ENCODE data around the gene SMARCD3.

Gene SMARCD3

GRCh38 chr7:151240942-151241754 is 7.3 kb downstream of the SMARCD3 start:
- H3K27ac ChIP-seq (replicated peaks): no peak overlapping the region
- DNase-seq (ENCODE audit: low read depth in 1 of 2, low spot score in 1 of 2): no peak
- no peak for TF ChIP-seq SPI1 (IDR thresholded peaks at IDR 0.05; ENCODE audit: borderline replicate concordance, low read depth)
- TF ChIP-seq REST (IDR thresholded peaks at IDR 0.05; ENCODE audit: insufficient replicate concordance, low read depth): no peak
- TF ChIP-seq POLR2AphosphoS5 (IDR thresholded peaks at IDR 0.05; ENCODE audit: low read depth): no peak
- no peak for TF ChIP-seq GABPA (IDR thresholded peaks at IDR 0.05; ENCODE audit: low read depth)
- no peak for TF ChIP-seq CTCF (IDR thresholded peaks at IDR 0.05; ENCODE audit: insufficient read depth, low read length)
- no peak overlapping the region for H3K4me3 ChIP-seq (replicated peaks; ENCODE audit: insufficient read depth, low read length)
- H3K27me3 ChIP-seq (ENCODE audit: insufficient read depth, poor library complexity, severe bottlenecking): peaks cover 14% of the 10 kb centered on the region

- Histone ChIP-seq H3K4me3 (replicated peaks; ENCODE audit: insufficient read depth, low read length) (no peak overlapping the region), H3K27ac (replicated peaks) (no peak overlapping the region), H3K27me3 (ENCODE audit: insufficient read depth, poor library complexity, severe bottlenecking) (peaks cover 8% of the 10 kb centered on the region)
- no peak for DNase-seq (ENCODE audit: low read depth in 1 of 2, low spot score in 1 of 2)
- TF ChIP-seq POLR2AphosphoS5 (IDR thresholded peaks at IDR 0.05; ENCODE audit: low read depth) (no peak), GABPA (IDR thresholded peaks at IDR 0.05; ENCODE audit: low read depth) (no peak), REST (IDR thresholded peaks at IDR 0.05; ENCODE audit: insufficient replicate concordance, low read depth) (no peak), SPI1 (IDR thresholded peaks at IDR 0.05; ENCODE audit: borderline replicate concordance, low read depth) (no peak), CTCF (IDR thresholded peaks at IDR 0.05; ENCODE audit: insufficient read depth, low read length) (no peak)
Observed at GRCh38 chr7:151240536-151240935, 8.0 kb downstream of the SMARCD3 start.

- TF ChIP-seq REST (IDR thresholded peaks at IDR 0.05; ENCODE audit: insufficient replicate concordance, low read depth) (no peak), POLR2AphosphoS5 (IDR thresholded peaks at IDR 0.05; ENCODE audit: low read depth) (0 out of 2 replicates have a peak, but pooled peaks have one; percentile 6)
- peaks cover 4% of the 10 kb centered on the region for H3K27me3 ChIP-seq (ENCODE audit: insufficient read depth, poor library complexity, severe bottlenecking)
- no peak overlapping the region for H3K4me3 ChIP-seq (replicated peaks; ENCODE audit: insufficient read depth, low read length)
- H3K27ac ChIP-seq (replicated peaks): no peak overlapping the region
- no peak for DNase-seq (ENCODE audit: low read depth in 1 of 2, low spot score in 1 of 2)
Observed at GRCh38 chr7:151239837-151240459, 8.5 kb downstream of the SMARCD3 start.
